H9 (cell line): ENCODE measurements around the gene SPEG. TPM values are rescaled to one million over a fixed set of nuclear protein-coding genes. Genes with fewer than 3 reads are reported as not detected.

Experiments used
- DNase-seq: peaks from one replicate; pipeline ENCODE4 v3.0.0-alpha.2; 2017
- H2AFZ ChIP-seq: one replicate; pipeline ENCODE4 v1.6.1; 2013; ENCODE audit warnings: mild to moderate bottlenecking, low read length, control low read depth, moderate library complexity
- H2AK5ac ChIP-seq: 2 replicates; pipeline ENCODE4 v1.6.1; 2013; ENCODE audit warnings: low read length, control low read depth, mixed read lengths; ENCODE audit not compliant: insufficient read length
- H2BK120ac ChIP-seq: one replicate; pipeline ENCODE4 v1.6.1; 2013; ENCODE audit warnings: low read depth, mild to moderate bottlenecking, low read length, control low read depth, inconsistent platforms; ENCODE audit not compliant: poor library complexity, severe bottlenecking
- H2BK12ac ChIP-seq: 2 replicates; pipeline ENCODE4 v1.6.1; 2013; ENCODE audit warnings: low read length, control low read depth, mixed read lengths, low read depth; ENCODE audit not compliant: insufficient read length
- H2BK15ac ChIP-seq: 2 replicates; pipeline ENCODE4 v1.6.1; 2013; ENCODE audit warnings: low read depth, low read length, control low read depth
- H2BK20ac ChIP-seq: one replicate; pipeline ENCODE4 v1.6.1; 2013; ENCODE audit warnings: low read depth, mild to moderate bottlenecking, low read length, control low read depth, inconsistent platforms; ENCODE audit not compliant: poor library complexity, severe bottlenecking
- H2BK5ac ChIP-seq: 2 replicates; pipeline ENCODE4 v1.6.1; 2013; ENCODE audit warnings: low read length, control low read depth, mixed read lengths; ENCODE audit not compliant: insufficient read length
- H3K14ac ChIP-seq: 2 replicates; pipeline ENCODE4 v1.6.1; 2013; ENCODE audit warnings: low read length, control low read depth; ENCODE audit not compliant: insufficient read depth
- H3K18ac ChIP-seq: 2 replicates; pipeline ENCODE4 v1.6.1; 2013; ENCODE audit warnings: low read depth, mild to moderate bottlenecking, mixed read lengths, low read length, control low read depth; ENCODE audit not compliant: insufficient read length
- H3K23ac ChIP-seq: 2 replicates; pipeline ENCODE4 v1.6.1; 2013; ENCODE audit warnings: low read length, control low read depth, mixed read lengths, low read depth; ENCODE audit not compliant: insufficient read length
- H3K23me2 ChIP-seq: 2 replicates; pipeline ENCODE4 v1.6.1; 2013; ENCODE audit warnings: low read depth, mild to moderate bottlenecking, mixed read lengths, low read length, control low read depth; ENCODE audit not compliant: insufficient read length, poor library complexity, severe bottlenecking
- H3K27ac ChIP-seq: 2 replicates; pipeline ENCODE4 v1.5.1; 2013; ENCODE audit warnings: low read length, control low read depth, mixed read lengths, low read depth; ENCODE audit not compliant: insufficient read length
- H3K27me3 ChIP-seq: 2 replicates; pipeline ENCODE4 v1.6.1; 2013; ENCODE audit warnings: low read length, control low read depth, inconsistent platforms; ENCODE audit not compliant: insufficient read depth
- H3K4ac ChIP-seq: 2 replicates; pipeline ENCODE4 v1.6.1; 2013; ENCODE audit warnings: low read depth, mild to moderate bottlenecking, control low read depth, inconsistent platforms, low read length, moderate library complexity
- H3K4me1 ChIP-seq: 2 replicates; pipeline ENCODE4 v1.6.1; 2013; ENCODE audit warnings: low read length, control low read depth, inconsistent platforms; ENCODE audit not compliant: insufficient read depth
- H3K4me2 ChIP-seq: 2 replicates; pipeline ENCODE4 v1.6.1; 2013; ENCODE audit warnings: low read length, control low read depth, mixed read lengths; ENCODE audit not compliant: insufficient read length, insufficient read depth
- H3K56ac ChIP-seq: 2 replicates; pipeline ENCODE4 v1.6.1; 2013; ENCODE audit warnings: low read depth, mild to moderate bottlenecking, mixed read lengths, low read length, control low read depth; ENCODE audit not compliant: insufficient read length
- H3K79me1 ChIP-seq: 2 replicates; pipeline ENCODE4 v1.6.1; 2013; ENCODE audit warnings: low read depth, mild to moderate bottlenecking, moderate library complexity, low read length, control low read depth, inconsistent platforms; ENCODE audit not compliant: insufficient read depth, poor library complexity, severe bottlenecking
- H3K79me2 ChIP-seq: 2 replicates; pipeline ENCODE4 v1.6.1; 2013; ENCODE audit warnings: low read length, control low read depth, inconsistent platforms; ENCODE audit not compliant: insufficient read depth
- H3K9ac ChIP-seq: 2 replicates; pipeline ENCODE4 v1.6.1; 2013; ENCODE audit warnings: low read length, control low read depth, mixed read lengths; ENCODE audit not compliant: insufficient read length; ENCODE audit errors: extremely low read depth
- H3K9me3 ChIP-seq: one replicate; pipeline ENCODE4 v1.6.1; 2013; ENCODE audit warnings: low read depth, low read length, inconsistent platforms; ENCODE audit not compliant: control insufficient read depth
- H3T11ph ChIP-seq: one replicate; pipeline ENCODE4 v1.6.1; 2013; ENCODE audit warnings: mild to moderate bottlenecking, low read length, control low read depth, inconsistent platforms
- H4K20me1 ChIP-seq: one replicate; pipeline ENCODE4 v1.6.1; 2013; ENCODE audit not compliant: control insufficient read depth, insufficient read length, insufficient read depth
- H4K5ac ChIP-seq: 2 replicates; pipeline ENCODE4 v1.6.1; 2013; ENCODE audit warnings: low read depth, mild to moderate bottlenecking, mixed read lengths, low read length, control low read depth; ENCODE audit not compliant: insufficient read length
- H4K8ac ChIP-seq: replicated peaks from 2 replicates; pipeline ENCODE4 v1.6.1; 2013; ENCODE audit warnings: low read length, control low read depth, mixed read lengths, low read depth; ENCODE audit not compliant: insufficient read length
- H4K91ac ChIP-seq: 2 replicates; pipeline ENCODE4 v1.6.1; 2013; ENCODE audit warnings: low read depth, mild to moderate bottlenecking, moderate library complexity, mixed read lengths, low read length, control low read depth; ENCODE audit not compliant: insufficient read length
- H3K27ac Mint-ChIP-seq, 3 experiments: 2 replicates in 2 of 3; 3 replicates in 1 of 3; pipeline ENCODE4 v1.8.0; 2020 to 2021; ENCODE audit warnings: mixed read lengths in 3 of 3, mild to moderate bottlenecking in 1 of 3, moderate library complexity in 1 of 3
- H3K27me3 Mint-ChIP-seq: 2 replicates; pipeline ENCODE4 v1.8.0; 2021; ENCODE audit warnings: low read depth, mild to moderate bottlenecking, moderate library complexity, mixed read lengths
- H3K36me3 Mint-ChIP-seq, 3 experiments: 2 replicates in 2 of 3; 3 replicates in 1 of 3; pipeline ENCODE4 v1.8.0; 2020 to 2021; ENCODE audit warnings: low read depth in 3 of 3, mixed read lengths in 3 of 3; ENCODE audit not compliant: insufficient read depth in 1 of 3
- H3K4me1 Mint-ChIP-seq, 2 experiments: 2 replicates each; pipeline ENCODE4 v1.8.0; 2020; ENCODE audit warnings: mixed read lengths in 2 of 2
- H3K4me3 Mint-ChIP-seq, 2 experiments: 2 replicates in 1 of 2; 3 replicates in 1 of 2; pipeline ENCODE4 v1.8.0; 2020 to 2021; ENCODE audit warnings: mild to moderate bottlenecking in 2 of 2, mixed read lengths in 2 of 2, moderate library complexity in 1 of 2
- H3K9me3 Mint-ChIP-seq, 2 experiments: 2 replicates in 1 of 2; 3 replicates in 1 of 2; pipeline ENCODE4 v1.8.0; 2020; ENCODE audit warnings: mild to moderate bottlenecking in 2 of 2, mixed read lengths in 2 of 2, moderate library complexity in 1 of 2
- WGBS: extraction: QIAGEN DNeasy Blood & Tissue Kit; methylation state at CpG from one replicate; pipeline ENCODE4 v1.1.7; 2013; ENCODE audit warnings: missing lambda C conversion rate, low lambda C conversion rate, mixed read lengths; ENCODE audit not compliant: insufficient read length; ENCODE audit errors: extremely low coverage; 5-methylcytosine and 5-hydroxymethylcytosine counted together
- total RNA-seq: library from RNA; stranded (reverse); gene quantifications from 2 replicates; pipeline ENCODE4 v1.2.1, GENCODE V29; 2021
- TF ChIP-seq, protein P1 (sequence below): fragments of 200-600 bp; sonication (generic); conservative IDR thresholded peaks from 3 replicates; pipeline ENCODE4 v1.8.0; 2021; ENCODE audit warnings: antibody characterized with exemption, mild to moderate bottlenecking

SPEG gene
- total RNA-seq, 1 experiment from 2014 or later: 23.7 TPM

GRCh38 chr2:219512524-219513216 lies 78.0 kb downstream of the SPEG start:
- Histone ChIP-seq H4K91ac (no peak overlapping the region), H2BK5ac (no peak overlapping the region), H3K56ac (no peak overlapping the region), H3K4me1 (peaks cover 11% of the 10 kb centered on the region; the same call in 1 of the 2 replicates), H3K9me3 (no peaks in the 10 kb centered on the region), H3K18ac (no peak overlapping the region), H2BK20ac (no peak overlapping the region), H2AFZ (no peak overlapping the region), H3K4me2 (no peak overlapping the region), H3K27ac (no peak overlapping the region), H3K14ac (no peak overlapping the region), H4K20me1 (peaks cover 3% of the 10 kb centered on the region), H3K27me3 (peaks cover 14% of the 10 kb centered on the region; the same call in 1 of the 2 replicates), H3K79me2 (no peaks in the 10 kb centered on the region), H3K79me1 (no peaks in the 10 kb centered on the region), H4K8ac (no peak overlapping the region), H2AK5ac (no peak overlapping the region), H3K23ac (no peak overlapping the region), H3K9ac (no peak overlapping the region), H4K5ac (no peak overlapping the region), H2BK12ac (no peak overlapping the region), H3T11ph (no peak overlapping the region), H3K4ac (no peak overlapping the region), H3K23me2 (peaks cover 4% of the 10 kb centered on the region), H2BK15ac (no peak overlapping the region), H2BK120ac (no peak overlapping the region)
- peaks cover 76% of the 10 kb centered on the region for H3K27me3 Mint-ChIP-seq
- H3K27ac Mint-ChIP-seq: no peak overlapping the region
- H3K36me3 Mint-ChIP-seq: no peaks in the 10 kb centered on the region; a peak in 1 of 7 replicates
- H3K4me3 Mint-ChIP-seq: no peak overlapping the region
- TF ChIP-seq, protein P1, sequence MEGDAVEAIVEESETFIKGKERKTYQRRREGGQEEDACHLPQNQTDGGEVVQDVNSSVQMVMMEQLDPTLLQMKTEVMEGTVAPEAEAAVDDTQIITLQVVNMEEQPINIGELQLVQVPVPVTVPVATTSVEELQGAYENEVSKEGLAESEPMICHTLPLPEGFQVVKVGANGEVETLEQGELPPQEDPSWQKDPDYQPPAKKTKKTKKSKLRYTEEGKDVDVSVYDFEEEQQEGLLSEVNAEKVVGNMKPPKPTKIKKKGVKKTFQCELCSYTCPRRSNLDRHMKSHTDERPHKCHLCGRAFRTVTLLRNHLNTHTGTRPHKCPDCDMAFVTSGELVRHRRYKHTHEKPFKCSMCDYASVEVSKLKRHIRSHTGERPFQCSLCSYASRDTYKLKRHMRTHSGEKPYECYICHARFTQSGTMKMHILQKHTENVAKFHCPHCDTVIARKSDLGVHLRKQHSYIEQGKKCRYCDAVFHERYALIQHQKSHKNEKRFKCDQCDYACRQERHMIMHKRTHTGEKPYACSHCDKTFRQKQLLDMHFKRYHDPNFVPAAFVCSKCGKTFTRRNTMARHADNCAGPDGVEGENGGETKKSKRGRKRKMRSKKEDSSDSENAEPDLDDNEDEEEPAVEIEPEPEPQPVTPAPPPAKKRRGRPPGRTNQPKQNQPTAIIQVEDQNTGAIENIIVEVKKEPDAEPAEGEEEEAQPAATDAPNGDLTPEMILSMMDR: no peak
- no peak for DNase-seq
- H3K9me3 Mint-ChIP-seq: no peaks in the 10 kb centered on the region; a peak in 3 of 5 replicates
- WGBS: no CpG with 5 or more reads among the region's 16 CpGs
- peaks cover 50 to 72% of the 10 kb centered on the region in 2 experiments for H3K4me1 Mint-ChIP-seq
